Left ventricle myocardium superior (tissue), 1 donor: ENCODE measurements around the gene WDR86. TPM values are rescaled to one million over a fixed set of nuclear protein-coding genes. Genes with fewer than 3 reads are reported as not detected.

Source experiments
- ATAC-seq: fragments of 200-7000 bp; cut with Tn5 transposase; one replicate; pipeline ENCODE4 v1.9.1; 2020; ENCODE audit warnings: mild to moderate bottlenecking, moderate library complexity
- DNase-seq: peaks from one replicate; pipeline ENCODE4 v3.0.0-alpha.2; 2020
- intact Hi-C: fragments of 100-400 bp; cut with micrococcal nuclease; formaldehyde crosslinking; loops from one replicate; pipeline ENCODE4 v1.11.0; 2022
- microRNA-seq: library from miRNA; unstranded; fragments of <30 nt; microRNA quantifications from one replicate; pipeline ENCODE4 v1.2.0, GENCODE V29; 2020; ENCODE audit warnings: borderline number of aligned reads
- total RNA-seq: library from RNA; stranded (reverse); fragmentation: NEBNext Ultra II Directional; extraction: Animal tissue kit (Norgen Biotek cat#: 25700); gene quantifications from one replicate; pipeline ENCODE4 v1.2.1, GENCODE V29; 2021
- donor health status: DM: no; HTN: yes; CAD: no; lungs with severe emphysema.

Gene WDR86
- total RNA-seq, 1 donor from 2014 or later = 0.37 TPM

DNA sequence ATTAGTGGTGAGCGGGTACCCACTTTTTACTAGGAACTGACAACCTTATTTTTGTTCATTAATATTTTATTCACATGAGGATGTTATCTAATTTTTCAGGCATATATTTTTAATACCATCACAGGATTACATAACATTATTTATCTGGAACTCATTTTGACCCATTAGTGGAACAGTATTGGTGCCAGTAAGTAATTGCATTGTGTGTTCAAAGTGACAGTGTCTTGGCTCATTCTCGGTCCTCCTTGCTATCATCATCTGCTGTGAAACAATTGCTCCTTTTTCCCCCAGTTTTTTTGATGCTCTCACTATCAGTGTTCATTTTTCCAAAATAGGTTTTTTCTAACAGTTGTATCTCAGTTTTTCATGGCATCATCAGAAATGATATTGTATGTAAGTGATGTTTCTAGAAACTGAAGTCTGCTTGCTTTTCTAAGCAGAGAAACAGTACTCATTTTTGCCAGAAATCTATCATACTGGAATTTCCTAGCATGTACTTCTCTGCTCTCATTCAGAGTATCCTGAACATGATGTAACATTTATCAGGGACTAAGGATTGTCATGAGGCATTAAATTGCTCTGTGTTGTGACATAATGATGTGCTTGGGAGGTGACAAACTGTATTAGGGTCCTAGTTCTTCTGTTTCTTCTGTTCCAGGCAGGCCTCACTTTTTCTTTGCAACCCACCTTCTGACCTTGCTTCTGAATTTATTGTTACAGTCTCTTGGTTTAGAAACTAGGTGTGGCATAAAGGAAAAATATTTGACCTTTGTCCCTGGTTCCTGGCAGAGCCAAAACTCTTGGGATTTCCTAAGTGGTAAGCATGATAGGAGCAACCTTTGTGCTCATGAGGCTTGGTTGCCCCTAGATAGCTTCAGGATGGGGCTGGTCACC is 64.0 kb downstream of the WDR86 start:
- DNase-seq (no peak), ATAC-seq (no peak)
- intact Hi-C loops = no loop called here

- intact Hi-C loops = no loop called here
- ATAC-seq (no peak), DNase-seq (no peak)
Measured at GRCh38 chr7:151343516-151343915, 66.3 kb downstream of the WDR86 start.

DNA sequence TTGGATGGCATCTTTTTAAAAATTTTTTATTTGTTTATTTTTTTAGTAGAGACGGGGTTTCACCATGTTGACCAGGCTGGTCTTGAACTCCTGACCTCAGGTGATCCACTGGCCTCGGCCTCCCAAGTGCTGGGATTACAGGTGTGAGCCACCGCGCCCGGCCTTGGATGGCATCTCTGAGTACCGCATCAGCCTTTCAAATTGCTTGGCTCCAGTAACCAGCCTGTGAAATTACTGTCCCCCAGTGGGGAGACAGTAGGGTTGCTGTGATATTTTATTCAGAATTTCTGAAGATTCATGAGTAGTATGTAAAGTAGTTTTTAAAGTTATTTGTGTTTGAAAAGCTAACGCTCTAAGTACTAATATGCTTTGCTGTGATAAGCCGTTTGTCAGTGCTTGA is 67.0 kb downstream of the WDR86 start:
- intact Hi-C loops = no loop called here
- DNase-seq (no peak), ATAC-seq (no peak)

- no peak for DNase-seq
- no peak for ATAC-seq
- intact Hi-C loops = no loop called here
Measured at GRCh38 chr7:151342102-151342646, 67.7 kb downstream of the WDR86 start.

DNA sequence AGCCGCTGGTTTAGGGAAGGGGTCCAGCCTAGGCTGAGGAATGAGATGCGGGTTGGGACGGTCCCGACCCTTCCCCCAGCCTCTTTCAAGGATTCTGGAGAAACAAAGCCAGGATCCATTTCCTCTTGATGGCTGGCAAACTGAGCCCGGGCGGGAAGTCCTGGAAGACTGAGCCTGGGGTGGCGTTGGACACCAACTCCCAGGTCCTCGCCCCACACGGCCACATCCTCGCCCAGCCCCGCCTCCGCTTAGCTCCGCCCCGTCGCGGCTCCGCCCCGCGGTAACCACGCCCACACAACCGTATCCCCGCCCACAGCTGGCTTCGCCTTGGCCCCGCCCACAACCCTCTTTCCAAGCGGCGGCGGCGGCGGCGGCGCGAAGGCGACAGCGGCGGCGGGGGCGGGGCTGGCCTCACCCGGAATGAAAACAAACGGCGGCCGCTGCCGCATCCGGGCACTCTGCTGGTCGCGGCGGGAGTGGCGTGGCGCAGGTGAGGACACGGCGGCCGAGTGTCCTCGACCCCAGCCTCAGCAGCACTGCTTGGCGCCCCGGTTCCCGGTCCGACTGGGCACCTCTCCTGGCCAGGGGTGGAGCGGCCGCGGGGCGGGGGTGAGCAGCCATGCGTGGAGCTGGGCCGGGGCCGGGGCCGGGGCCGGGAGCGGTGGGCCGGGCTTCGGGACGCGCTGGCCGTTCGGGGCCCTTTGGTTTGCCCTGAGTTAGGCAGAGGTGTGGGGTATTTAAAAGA is 68.3 kb downstream of the WDR86 start, which contains the start of gene NUB1:
Gene NUB1 (plus strand): TSS at position 456 of the 745 bp plus-strand sequence. CDS start 3,538 bp downstream, outside the sequence.
- intact Hi-C loops = no loop called here
- ATAC-seq = peak; percentile 100
- peak; percentile 96 for DNase-seq

GRCh38 chr7:151340794-151341356 is 69.0 kb downstream of the WDR86 start:
- ATAC-seq (peak; percentile 21), DNase-seq (no peak)
- intact Hi-C loops = no loop called here

DNA sequence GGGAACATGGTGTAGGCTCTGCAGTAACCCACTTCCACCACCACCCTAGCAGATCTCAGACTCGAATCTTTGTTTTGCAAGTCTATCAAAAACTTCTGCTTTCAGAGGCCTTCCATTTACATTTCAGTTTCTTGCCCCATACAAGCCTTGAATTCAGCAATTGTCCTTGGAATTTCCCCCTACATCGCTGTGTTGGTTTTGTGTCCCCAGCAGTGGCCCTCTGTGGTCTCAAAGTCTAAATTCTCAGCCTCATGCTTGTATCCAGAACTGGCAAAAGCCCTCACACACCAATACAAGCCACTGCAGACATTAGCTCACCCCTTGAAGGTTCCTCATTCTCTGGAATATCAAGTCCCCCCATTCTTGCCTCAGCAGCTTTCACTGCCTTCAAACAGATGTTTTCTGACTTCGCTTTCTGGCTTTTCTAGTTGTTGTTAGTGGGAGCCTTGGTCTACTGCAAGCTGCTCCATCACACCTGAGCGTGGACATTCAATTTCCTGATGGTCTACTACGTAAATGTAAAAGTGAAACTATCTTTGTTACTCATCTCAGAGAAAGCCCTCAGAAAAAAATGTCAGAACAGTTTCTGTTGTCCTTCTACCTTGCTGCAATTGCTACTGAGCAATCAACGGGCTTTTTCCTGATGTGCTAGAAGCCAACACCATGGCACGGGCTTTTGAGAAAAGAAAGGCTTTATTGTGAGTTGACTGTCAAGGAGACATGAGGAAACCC is 70.0 kb downstream of the WDR86 start:
- DNase-seq (no peak), ATAC-seq (no peak)
- intact Hi-C loops = no loop called here

DNA sequence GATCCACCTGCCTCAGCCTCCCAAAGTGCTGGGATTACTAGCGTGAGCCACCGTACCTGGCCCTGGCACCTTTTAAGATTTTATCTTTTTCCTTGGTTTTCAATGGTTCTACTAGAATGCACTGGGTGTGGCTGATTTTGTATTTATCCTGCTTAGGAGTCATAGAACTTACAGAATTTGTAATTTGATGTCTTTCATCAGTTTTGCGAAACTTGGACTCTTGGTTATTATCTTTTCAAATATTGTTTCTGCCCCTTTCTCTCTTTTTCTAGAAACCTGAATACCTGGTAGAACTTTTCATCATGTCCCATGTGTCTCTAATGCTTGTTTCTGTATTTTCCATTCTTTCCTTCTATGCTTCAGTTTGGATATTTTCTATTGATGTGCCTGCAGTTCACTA is 71.0 kb downstream of the WDR86 start:
- ATAC-seq (no peak), DNase-seq (no peak)
- intact Hi-C loops = no loop called here

DNA sequence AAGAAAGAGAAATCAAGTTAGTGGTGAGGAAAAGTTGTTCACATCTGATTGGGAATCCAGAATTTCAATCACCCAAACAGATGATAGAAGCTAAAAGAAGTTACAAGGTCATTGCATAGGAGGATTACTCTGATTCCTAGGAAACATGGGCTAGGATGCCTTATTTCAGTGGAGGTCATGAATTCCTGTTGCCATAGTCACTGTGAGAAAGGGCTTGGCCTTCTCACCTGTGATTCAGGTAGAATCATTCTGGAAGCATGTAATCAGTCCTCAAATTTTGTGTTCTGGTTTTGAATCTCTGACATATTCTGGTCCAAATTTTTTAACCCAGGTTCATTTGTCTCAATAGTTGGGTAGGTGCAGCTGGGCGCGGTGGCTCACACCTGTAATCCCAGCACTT is 72.5 kb downstream of the WDR86 start:
- DNase-seq (no peak), ATAC-seq (no peak)
- intact Hi-C loops = no loop called here

DNA sequence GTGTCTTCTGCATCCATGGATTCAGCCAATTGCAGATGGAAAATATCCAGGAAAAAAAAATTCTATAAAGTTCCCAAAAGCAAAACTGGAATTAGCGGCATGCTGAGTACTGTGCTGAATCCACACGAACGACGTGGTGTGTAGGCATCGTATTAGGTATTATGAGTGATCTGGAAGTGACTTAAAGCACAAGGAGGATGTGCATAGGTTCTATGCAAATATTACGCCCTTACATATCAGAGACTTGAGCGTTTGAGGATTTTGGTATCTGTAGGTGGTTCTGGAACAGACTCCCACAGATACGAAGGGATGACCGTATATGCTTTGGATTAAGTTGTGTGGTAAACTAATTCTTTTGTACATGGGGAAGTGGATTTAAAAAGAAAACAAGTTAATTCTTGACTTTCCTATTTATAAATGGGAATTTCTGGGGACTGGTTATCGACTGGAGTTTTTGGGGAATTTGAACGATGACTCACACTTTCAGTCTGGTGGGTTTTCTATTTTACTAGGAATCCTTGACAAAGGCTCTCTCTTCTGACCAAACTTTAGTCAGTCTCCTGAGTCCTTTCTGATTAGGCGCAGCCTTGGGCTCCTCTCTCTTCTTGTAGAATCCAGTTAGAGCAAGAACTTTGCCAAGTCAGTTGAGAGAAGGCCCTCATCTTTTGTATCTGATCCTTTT is 73.7 kb downstream of the WDR86 start:
- ATAC-seq = no peak
- DNase-seq = no peak
- intact Hi-C loops = no loop called here

DNA sequence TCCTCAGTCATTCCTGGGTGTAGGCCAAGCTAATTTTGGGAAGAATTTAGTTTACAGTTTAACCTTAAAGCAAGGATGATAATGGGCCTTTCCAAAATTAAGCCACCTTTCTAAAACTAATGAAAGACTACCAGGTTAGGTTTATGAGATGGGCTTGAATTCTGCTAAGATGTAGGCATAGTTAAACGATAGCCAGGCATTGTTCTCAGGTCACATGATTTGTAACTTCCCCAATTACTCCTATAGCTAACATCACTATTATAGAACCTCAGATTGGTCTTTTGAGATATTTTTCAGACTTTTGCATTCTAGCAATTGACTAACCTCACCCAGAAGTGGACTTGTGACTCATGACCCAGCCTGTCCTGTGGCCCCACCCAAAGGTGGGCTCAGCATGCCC is 75.2 kb downstream of the WDR86 start:
- intact Hi-C loops = no loop called here
- ATAC-seq = no peak
- DNase-seq = no peak

Small RNA genes within 50 kb of the gene (microRNA-seq; reads per million reads assigned to microRNA genes)
- not detected for gene MIR3907

Other genes with a start within 250 kb of the WDR86 start
- gene GBX1, start 242.3 kb downstream of the WDR86 start, total RNA-seq = 1.5 TPM
- 46.1 TPM for gene ASB10, start 222.8 kb downstream of the WDR86 start, total RNA-seq
- not detected for gene H2BK1, start 199.6 kb downstream of the WDR86 start, total RNA-seq
- gene ABCF2, start 182.8 kb downstream of the WDR86 start, total RNA-seq = 27.6 TPM
- 12.1 TPM for gene CHPF2, start 177.6 kb downstream of the WDR86 start, total RNA-seq
- 132 TPM for gene SMARCD3, start 161.3 kb downstream of the WDR86 start, total RNA-seq
- 36.5 TPM for gene NUB1, start 68.2 kb downstream of the WDR86 start, total RNA-seq
- not detected for gene CRYGN, start 30.1 kb upstream of the WDR86 start, total RNA-seq
- gene RHEB, start 109.9 kb upstream of the WDR86 start, total RNA-seq = 116 TPM